ENCODE data around the gene COMMD7. TPM values are rescaled to one million over a fixed set of nuclear protein-coding genes. Genes with fewer than 3 reads are reported as not detected.

COMMD7 gene
- total RNA-seq, 1 experiment from 2014 or later, result 28.3 TPM

- ChIA-PET POLR2A (no interaction called here), CTCF (interaction anchor here (1.0 to 16.4 kb wide), 4 partner anchors 7 to 435 kb away, joined by 3 to 360 read pairs (median 14); no protein-coding TSS in a partner anchor)
- Mint-ChIP-seq H3K9me3 (ENCODE audit: unreplicated experiment) (no peaks in the 10 kb centered on the region), H3K4me3 (ENCODE audit: unreplicated experiment) (no peak overlapping the region), H3K27me3 (ENCODE audit: insufficient read depth, unreplicated experiment) (no peaks in the 10 kb centered on the region), H3K36me3 (ENCODE audit: insufficient read depth, unreplicated experiment) (no peaks in the 10 kb centered on the region), H3K27ac (ENCODE audit: low read depth, unreplicated experiment) (no peak overlapping the region), H3K4me1 (ENCODE audit: insufficient read depth, unreplicated experiment) (no peaks in the 10 kb centered on the region)
- no TSS peak for BruUV-seq (replicated peaks)
- intact Hi-C loops (cut with micrococcal nuclease), result no loop called here
- DNase-seq (ENCODE audit: unreplicated experiment), result no peak
- TF ChIP-seq CTCF (IDR thresholded peaks at IDR 0.05; ENCODE audit: unreplicated experiment), result no peak
Observed at GRCh38 chr20:32660661-32661060, 82.6 kb downstream of the COMMD7 start.

DNA sequence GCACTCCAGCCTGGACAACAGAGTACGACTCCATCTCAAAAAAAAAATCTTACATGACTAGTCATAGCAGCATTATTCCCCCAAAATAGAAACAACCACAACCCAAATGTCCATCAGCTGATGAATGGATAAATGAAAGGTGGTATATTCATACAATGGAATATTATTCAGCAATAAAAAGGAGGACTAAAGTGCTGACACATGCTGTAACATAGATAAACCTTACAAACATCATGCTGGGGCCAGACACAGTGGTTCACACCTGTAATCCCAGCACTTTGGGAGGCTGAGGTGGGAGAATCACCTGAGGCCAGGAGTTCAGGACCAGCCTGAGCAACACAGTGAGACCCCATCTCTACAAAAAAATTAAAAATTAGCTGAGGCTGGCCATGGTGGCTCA lies 86.4 kb downstream of the COMMD7 start:
- ChIA-PET CTCF (interaction anchor here (0.6 to 16.4 kb wide), 6 partner anchors 10 to 804 kb away, joined by 3 to 360 read pairs (median 4); no protein-coding TSS in a partner anchor), POLR2A (interaction anchor here (0.7 kb wide), 1 partner anchor 677 kb away, joined by 3 read pairs; no protein-coding TSS in a partner anchor)
- H3K9me3 Mint-ChIP-seq (ENCODE audit: unreplicated experiment), result no peaks in the 10 kb centered on the region
- no peak overlapping the region for H3K27ac Mint-ChIP-seq (ENCODE audit: low read depth, unreplicated experiment)
- no peak for DNase-seq (ENCODE audit: unreplicated experiment)
- TF ChIP-seq CTCF (IDR thresholded peaks at IDR 0.05; ENCODE audit: unreplicated experiment), result no peak
- no TSS peak for BruUV-seq (replicated peaks)
- H3K4me3 Mint-ChIP-seq (ENCODE audit: unreplicated experiment), result no peak overlapping the region
- intact Hi-C loops (cut with micrococcal nuclease), result no loop called here
- H3K4me1 Mint-ChIP-seq (ENCODE audit: insufficient read depth, unreplicated experiment), result no peaks in the 10 kb centered on the region
- no peaks in the 10 kb centered on the region for H3K36me3 Mint-ChIP-seq (ENCODE audit: insufficient read depth, unreplicated experiment)
- H3K27me3 Mint-ChIP-seq (ENCODE audit: insufficient read depth, unreplicated experiment), result no peaks in the 10 kb centered on the region

- intact Hi-C loops (cut with micrococcal nuclease), result no loop called here
- no TSS peak for BruUV-seq (replicated peaks)
- POLR2A ChIA-PET, result interaction anchor here (0.8 kb wide), 1 partner anchor 11 kb away, joined by 3 read pairs; no protein-coding TSS in a partner anchor
- Mint-ChIP-seq H3K4me1 (ENCODE audit: insufficient read depth, unreplicated experiment) (no peaks in the 10 kb centered on the region), H3K36me3 (ENCODE audit: insufficient read depth, unreplicated experiment) (no peaks in the 10 kb centered on the region), H3K4me3 (ENCODE audit: unreplicated experiment) (no peak overlapping the region), H3K27me3 (ENCODE audit: insufficient read depth, unreplicated experiment) (no peaks in the 10 kb centered on the region), H3K9me3 (ENCODE audit: unreplicated experiment) (no peaks in the 10 kb centered on the region), H3K27ac (ENCODE audit: low read depth, unreplicated experiment) (no peak overlapping the region)
- no peak for TF ChIP-seq CTCF (IDR thresholded peaks at IDR 0.05; ENCODE audit: unreplicated experiment)
- no peak for DNase-seq (ENCODE audit: unreplicated experiment)
- CTCF ChIA-PET, result interaction anchor here (1.0 to 16.4 kb wide), 3 partner anchors 13 to 804 kb away, joined by 4 to 360 read pairs (median 4); no protein-coding TSS in a partner anchor
Observed at GRCh38 chr20:32655903-32656512, 87.3 kb downstream of the COMMD7 start.

DNA sequence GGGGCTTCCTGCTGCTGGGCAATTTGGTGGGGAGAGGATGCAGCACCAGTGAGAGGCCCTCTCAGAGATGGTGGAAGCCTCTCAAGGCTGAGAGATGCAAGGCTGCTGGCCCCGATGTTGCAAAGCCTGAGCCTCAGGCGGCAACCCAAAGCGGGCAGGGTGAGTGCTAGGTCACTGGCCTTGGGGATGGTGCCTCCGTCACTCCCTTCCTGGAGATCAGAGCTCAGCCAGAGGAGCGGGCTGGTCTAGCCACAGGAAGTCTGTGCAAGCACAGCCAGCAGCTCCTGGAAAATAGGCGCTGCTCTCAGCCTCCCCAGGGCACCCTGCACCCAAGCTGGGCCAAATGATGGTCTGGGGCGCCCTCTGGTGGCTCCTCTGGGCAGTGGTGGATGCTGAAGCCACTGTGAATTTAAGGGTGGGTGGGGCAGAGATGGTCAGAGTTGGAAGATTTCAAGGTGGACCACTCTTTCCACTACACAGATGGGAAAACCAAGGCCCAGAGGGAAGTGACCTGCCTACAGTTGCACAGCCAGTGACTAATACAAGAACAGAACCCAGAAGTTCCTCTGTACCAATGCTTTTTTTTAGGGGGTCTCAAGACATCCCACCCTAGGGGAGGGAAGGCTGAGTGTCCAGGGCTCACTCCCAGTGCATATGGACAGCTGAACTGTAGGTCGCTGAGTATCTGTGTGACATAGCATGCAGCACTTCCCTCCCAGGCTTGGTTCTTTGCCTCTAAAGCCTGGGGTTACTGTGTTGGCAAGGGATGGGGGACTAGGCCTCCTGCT lies 90.3 kb downstream of the COMMD7 start:
- no peak overlapping the region for H3K27ac Mint-ChIP-seq (ENCODE audit: low read depth, unreplicated experiment)
- no peaks in the 10 kb centered on the region for H3K36me3 Mint-ChIP-seq (ENCODE audit: insufficient read depth, unreplicated experiment)
- H3K9me3 Mint-ChIP-seq (ENCODE audit: unreplicated experiment), result no peaks in the 10 kb centered on the region
- DNase-seq (ENCODE audit: unreplicated experiment), result peak; percentile 84
- TF ChIP-seq CTCF (IDR thresholded peaks at IDR 0.05; ENCODE audit: unreplicated experiment), result peak; percentile 94
- no peak overlapping the region for H3K4me3 Mint-ChIP-seq (ENCODE audit: unreplicated experiment)
- CTCF ChIA-PET, result interaction anchor here (0.6 to 16.4 kb wide), 36 partner anchors 9 to 848 kb away, joined by 3 to 360 read pairs (median 4); partner anchors contain the start of gene C20orf203
- no TSS peak for BruUV-seq (replicated peaks)
- POLR2A ChIA-PET, result interaction anchor here (0.9 to 1.5 kb wide), 3 partner anchors 125 to 448 kb away, joined by 3 to 5 read pairs (median 4); no protein-coding TSS in a partner anchor
- H3K27me3 Mint-ChIP-seq (ENCODE audit: insufficient read depth, unreplicated experiment), result no peaks in the 10 kb centered on the region
- intact Hi-C loops (cut with micrococcal nuclease), result loop anchor here (1.0 to 5.0 kb wide), 3 partner anchors 132 to 926 kb away; no protein-coding TSS in a partner anchor
- peaks cover 3% of the 10 kb centered on the region for H3K4me1 Mint-ChIP-seq (ENCODE audit: insufficient read depth, unreplicated experiment)
